Measurements from ENCODE around the gene TMPRSS4.

TMPRSS4 gene

DNA sequence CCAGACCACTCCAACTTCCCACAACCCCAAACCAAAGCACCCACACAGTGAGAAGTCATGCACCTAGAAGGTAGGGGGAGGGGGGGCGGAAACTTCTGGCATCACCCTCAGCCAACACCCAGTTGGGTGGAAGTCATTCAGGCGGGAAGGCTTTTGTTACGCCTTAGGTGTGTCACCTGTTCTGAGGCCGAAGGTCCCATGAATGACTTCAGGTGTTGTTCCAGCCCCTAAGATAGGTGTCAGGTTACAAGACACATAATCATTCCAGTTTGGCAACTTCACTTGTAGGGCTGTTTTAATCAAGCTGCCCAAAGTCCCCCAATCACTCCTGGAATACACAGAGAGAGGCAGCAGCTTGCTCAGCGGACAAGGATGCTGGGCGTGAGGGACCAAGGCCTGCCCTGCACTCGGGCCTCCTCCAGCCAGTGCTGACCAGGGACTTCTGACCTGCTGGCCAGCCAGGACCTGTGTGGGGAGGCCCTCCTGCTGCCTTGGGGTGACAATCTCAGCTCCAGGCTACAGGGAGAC is at the start of gene TMPRSS4:
Gene TMPRSS4, plus strand, starts transcription at position 325 of the 528 bp plus-strand sequence. CDS start 225 bp downstream, outside the sequence.
- DNase-seq (ENCODE audit: low read depth, low spot score): no peak

DNA sequence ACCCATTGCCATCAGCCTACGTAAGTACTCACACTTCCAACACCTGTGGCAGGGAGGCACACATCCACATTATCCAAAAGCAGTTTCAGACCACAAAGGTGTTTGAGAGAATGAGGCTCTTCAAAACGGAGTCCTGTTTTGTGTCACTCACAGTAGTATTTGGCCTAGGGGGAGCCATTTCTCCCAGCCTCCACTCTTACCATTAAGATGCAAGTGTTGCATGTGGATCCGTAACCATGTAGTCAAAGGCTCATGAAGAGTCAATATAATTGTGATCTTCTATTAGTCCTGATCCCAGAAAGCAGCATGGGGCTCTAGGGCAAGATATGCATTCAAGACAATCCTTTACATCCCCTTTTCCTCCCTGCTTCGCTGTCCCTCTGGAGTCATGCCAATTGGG is 49.2 kb upstream of the TMPRSS4 start:
- DNase-seq (ENCODE audit: low read depth, low spot score): no peak

DNA sequence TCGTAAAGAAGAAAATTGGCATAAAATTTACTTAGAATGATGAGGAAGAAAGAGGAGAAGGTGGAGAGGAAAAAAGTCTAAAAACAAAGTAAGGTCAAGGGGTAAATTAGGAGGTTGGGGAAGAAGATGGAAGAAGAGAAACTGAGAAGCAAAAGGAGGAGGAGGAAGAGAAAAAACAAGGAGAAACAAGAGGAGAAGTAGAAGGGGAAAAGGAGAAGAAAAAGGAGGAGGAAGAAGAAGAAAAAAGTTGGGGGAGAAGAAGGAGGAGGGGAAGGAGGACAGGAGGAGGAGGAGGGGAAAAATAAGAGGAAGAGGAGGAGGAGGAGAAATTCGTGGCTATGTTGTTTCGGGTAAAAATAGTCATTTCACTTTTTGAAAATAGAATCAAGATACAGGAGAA is 48.3 kb upstream of the TMPRSS4 start:
- DNase-seq (ENCODE audit: low read depth, low spot score): no peak

DNA sequence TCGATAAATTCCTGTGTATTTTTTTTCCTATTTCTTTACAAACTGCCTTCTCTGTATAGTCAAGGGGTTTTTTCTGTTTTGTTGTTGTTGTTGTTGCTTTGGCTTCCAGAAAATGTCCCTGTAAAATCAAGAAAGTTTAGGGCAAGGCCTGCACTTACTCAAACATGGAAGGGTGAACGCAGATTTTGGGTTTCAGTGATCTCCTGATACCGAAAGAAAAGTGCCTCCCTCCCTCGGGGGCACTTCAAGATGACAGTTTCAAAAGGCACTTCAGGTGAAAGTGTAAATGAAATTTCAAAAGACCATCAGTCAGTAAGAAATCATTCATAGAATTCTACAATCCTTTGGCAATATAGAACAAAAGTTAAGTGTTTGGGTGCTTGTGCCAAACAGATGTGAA is 43.4 kb upstream of the TMPRSS4 start:
- no peak for DNase-seq (ENCODE audit: low read depth, low spot score)

DNA sequence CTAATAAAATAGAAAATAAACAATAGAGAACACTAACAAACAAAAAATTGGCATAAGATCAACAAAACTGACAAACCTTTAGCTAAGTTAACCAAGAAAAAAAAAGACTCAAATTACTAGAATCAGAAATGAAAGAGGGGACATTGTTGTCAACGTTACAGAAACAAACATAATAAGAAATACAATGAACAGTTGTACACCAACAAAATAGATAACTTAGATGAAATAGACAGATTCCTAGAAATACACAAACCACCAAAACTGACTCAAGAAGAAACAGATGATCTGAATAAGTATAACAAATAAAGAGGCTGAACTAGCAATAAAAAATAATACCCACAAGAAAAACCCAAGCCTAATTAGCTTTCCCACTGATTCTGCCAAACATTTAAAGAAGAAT is 34.7 kb upstream of the TMPRSS4 start:
- no peak for DNase-seq (ENCODE audit: low read depth, low spot score)

DNA sequence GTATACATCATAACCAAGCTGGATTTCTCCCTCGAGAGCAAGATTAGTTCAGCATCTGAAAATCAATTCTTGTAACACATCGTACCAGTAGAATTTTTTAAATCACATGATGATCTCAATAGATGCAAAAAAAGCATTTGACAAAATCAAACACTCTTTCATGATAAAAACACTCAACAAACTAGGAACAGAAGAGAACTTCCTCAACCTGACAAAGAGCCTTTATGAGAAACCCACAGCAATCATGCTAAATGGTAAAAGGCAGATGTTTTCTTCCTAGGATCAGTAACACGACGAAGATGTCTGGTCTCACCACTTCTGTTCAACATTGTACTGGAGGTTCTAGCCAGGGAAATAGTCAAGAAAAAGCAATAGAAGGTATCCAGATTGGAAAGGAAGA is 34.1 kb upstream of the TMPRSS4 start:
- DNase-seq (ENCODE audit: low read depth, low spot score): no peak

DNA sequence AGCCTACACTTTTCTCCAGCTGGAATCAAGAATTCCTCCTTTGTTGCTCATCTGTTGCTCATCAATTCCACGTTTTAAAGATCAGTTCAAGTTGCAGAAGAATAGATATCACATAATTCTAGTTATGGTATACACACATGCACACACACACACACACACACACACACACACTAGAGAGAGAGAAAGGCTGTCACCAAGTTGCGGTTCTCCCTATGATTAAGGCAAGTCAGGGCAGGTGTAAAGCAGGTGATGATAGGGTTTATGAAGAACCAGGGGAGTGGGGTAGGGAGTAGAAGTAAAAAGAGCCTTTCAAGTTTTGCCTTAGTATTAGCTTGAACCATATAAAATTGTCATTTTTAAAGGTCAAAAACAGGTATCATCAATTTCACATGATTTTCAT is 31.7 kb upstream of the TMPRSS4 start:
- no peak for DNase-seq (ENCODE audit: low read depth, low spot score)

GRCh38 chr11:118046051-118046963 is 30.6 kb upstream of the TMPRSS4 start:
- no peak for DNase-seq (ENCODE audit: low read depth, low spot score)

DNA sequence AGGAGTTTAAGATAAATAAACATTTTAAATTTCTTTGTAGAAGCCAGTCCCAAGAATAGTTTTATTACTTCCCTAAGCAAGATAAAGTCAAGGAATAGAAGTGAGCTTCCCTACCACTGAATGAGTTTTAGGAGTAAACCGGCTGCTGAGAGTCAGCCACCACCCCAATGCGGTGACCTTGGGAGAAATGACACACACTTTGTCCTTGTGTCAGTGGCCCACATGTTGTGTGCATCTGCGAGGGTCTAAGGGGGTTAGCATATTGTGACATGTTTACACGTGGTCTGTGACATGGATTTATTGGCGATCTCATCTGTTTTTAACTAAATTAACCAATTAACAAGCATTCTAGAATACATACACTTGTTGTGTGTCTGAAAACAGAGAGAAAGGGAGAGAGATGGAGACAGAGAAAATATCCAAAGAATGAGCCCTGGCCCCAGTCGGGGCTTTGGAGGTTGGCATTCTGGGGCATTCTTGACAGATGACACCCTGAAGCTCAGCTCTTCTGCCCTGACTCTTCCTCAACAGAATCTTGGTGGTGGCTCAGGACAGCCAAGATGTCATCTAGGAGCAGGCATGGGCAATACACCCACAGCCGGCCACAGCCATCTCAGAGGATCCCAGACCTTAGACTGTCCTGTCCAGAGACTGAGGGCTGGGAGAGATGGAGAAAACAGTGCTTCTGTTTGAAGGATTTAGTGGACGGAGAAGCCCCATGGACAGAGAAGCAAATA is 29.7 kb upstream of the TMPRSS4 start:
- no peak for DNase-seq (ENCODE audit: low read depth, low spot score)

GRCh38 chr11:118047749-118048148 is 29.1 kb upstream of the TMPRSS4 start:
- DNase-seq (ENCODE audit: low read depth, low spot score): no peak

DNA sequence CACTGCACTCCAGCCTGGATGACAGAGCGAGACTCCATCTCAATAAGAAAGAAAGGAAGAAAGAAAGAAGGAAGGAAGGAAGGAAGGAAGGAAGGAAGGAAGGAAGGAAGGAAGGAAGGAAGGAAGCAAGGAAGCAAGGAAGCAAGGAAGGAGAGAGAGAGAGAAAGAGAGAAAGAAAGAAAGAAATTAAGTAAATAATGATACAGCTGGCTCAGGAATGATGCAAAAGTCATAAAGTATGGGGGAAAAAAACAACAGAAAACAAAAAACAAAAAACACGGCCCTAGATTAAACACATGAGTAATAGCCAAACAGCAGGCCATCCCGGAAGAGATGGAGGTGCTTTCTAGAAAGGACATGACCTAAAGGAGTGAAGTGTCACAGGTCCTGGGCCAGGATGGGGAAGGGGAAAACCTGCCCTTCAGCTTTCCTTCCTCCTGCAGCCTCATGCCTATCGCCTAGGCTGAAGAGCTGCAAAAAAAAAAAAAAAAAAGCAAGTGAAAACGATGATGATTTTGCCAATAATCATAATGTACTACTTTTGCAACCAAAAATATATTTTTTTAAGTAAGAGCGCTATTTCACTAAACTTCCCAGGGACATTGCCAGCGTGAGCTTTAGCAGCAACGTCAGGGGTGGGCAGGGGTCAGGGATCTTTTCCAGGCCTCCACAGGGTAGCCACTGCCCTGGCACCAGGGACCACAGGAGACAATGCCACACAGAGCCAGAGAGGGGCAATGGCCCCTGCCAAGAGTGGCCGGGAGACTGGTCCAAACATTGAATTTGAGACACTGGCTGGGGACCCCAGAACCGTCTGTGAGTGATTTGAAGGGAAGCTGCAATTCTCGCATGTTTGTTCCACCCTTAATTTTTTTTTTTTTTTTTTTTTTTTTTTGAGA is 28.2 kb upstream of the TMPRSS4 start:
- DNase-seq (ENCODE audit: low read depth, low spot score): no peak

- no peak for DNase-seq (ENCODE audit: low read depth, low spot score)
Observed at GRCh38 chr11:118049771-118050170, 27.1 kb upstream of the TMPRSS4 start.

DNA sequence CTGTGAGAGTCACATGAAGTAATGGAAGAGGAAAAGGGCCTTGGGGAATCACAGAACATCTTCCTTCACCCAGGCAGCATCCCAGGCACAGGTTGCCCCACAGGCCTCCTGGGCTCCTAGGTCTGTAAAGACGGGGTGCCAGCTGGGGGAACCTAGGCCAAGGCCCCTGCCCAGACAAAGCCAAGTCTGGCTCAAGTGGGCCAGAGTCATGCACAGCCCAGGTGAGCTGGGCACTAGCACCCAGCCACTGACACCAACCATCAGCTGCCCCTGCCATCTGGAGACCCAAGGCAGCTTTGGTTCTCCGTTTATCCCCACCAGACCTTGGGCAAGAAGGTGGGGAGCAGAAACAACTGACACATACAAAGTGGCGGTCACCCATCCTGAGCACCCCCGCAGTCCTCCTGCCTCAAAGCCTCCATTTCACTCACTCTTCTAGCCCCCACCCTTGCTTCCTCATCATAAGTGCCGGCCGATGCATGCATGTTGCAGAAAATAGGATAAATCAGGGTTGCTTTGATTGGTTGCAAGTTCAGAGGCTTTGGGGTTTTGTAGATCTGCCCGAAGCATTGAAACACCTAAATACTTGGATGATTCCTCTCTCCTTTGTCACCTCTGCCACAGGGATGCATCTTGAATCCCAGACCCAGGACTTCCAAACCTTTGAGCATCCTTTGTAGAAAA is 26.5 kb upstream of the TMPRSS4 start:
- no peak for DNase-seq (ENCODE audit: low read depth, low spot score)

DNA sequence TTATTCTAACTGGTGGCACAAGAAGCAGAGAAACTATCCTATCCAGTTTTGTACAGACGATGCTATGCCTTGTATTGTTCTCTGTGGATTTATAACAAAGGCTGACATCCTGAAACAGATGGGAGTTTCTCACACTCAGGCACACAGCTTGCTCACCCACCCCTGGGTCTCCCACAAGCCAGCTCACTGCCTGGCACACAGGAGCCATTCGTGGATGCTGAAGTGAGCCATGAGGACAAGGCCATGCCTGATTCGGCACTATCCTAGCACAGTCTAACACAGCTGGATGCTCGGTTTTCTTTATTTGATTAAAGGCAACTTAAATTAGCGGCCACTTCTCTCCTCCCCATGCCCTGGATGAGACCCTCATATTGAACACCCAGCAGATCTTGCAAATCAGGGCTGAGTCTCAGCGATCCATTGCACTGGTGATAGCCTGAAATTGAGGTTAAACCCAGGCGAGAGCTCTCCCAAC is 25.7 kb upstream of the TMPRSS4 start:
- DNase-seq (ENCODE audit: low read depth, low spot score): no peak

GRCh38 chr11:118051611-118052461 is 25.0 kb upstream of the TMPRSS4 start:
- DNase-seq (ENCODE audit: low read depth, low spot score): peak; percentile 14

GRCh38 chr11:118052581-118053206 is 24.2 kb upstream of the TMPRSS4 start:
- DNase-seq (ENCODE audit: low read depth, low spot score): no peak

DNA sequence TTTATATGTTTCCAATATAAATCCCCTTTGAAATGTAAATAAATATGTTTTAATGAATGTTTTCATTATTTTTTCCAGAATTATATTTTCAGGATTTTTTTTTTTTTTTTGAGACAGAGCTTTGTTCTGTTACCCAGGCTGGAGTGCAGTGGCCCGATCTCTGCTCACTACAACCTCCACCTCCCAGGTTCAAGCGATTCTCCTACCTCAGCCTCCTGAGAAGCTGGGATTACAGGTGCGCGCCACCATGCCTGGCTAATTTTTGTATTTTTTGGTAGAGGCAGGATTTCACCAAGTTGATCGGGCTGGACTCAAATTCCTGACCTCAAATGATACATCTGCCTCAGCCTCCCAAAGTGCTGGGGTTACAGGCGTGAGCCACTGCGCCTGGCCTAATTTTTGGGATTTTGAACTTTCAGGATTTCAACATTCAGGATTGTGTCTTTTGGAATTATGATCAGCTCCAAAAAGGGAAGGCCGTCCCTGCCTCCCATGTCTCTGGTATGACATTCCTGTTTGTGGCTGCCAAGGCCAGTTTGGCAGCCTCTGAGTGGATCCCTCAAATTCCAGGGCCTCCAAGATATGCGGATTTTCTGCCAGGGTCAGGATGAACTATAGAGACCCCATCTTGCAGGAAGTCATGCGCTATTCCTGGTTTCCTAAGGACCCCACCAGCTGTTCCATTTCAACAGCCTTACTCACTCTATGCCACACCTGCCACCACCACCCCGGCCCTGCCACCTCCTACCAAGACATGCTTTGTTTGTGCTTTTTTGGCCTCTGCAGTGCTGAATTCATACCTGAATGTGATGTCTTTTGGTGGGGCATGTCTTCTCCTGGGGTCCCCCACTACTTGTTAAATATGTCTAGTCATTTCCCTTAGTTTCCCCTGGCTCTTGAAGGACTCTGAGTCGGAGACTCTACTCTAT is 21.9 kb upstream of the TMPRSS4 start:
- DNase-seq (ENCODE audit: low read depth, low spot score): no peak

GRCh38 chr11:118055966-118056365 is 20.9 kb upstream of the TMPRSS4 start:
- no peak for DNase-seq (ENCODE audit: low read depth, low spot score)

Data from activated naive CD8-positive, alpha-beta T cell treated with anti-CD3 and anti-CD28 coated beads, Interleukin-2, amount 50 U/mL, for 16 hours (primary cell).